ENCODE data around the gene TTLL6. TPM values are rescaled to one million over a fixed set of nuclear protein-coding genes. Genes with fewer than 3 reads are reported as not detected.
A peak's percentile ranks its signal among the peaks of the same experiment; 100 is the strongest.

Gene TTLL6
- total and polyA plus RNA-seq, 12 donors = under 0.01 to 2.0 (median 0.44) TPM; not detected in 4

- Histone ChIP-seq H3K27me3 (peaks cover 98% of the 10 kb centered on the region), H3K27ac (no peak overlapping the region), H3K36me3 (replicated peaks in 1 of 2) (no peaks in the 10 kb centered on the region), H3K4me1 (replicated peaks in 1 of 2) (peaks cover 0 to 6% of the 10 kb centered on the region in 2 donors), H3K4me3 (peak overlapping the region in 1 of 4 donors; percentile 13), H3K9me3 (replicated peaks in 1 of 3) (no peaks in the 10 kb centered on the region)
- DNase-seq = peak; percentile 82 to 94 (median 86)
- 13 to 21% (median 15%) methylated on average over 30 to 32 of the region's 32 CpGs for WGBS, 4 donors
- intact Hi-C loops (cut with DNase I) = loop anchor here (5.0 kb wide), 3 partner anchors 47 to 153 kb away; no protein-coding TSS in a partner anchor
- TF ChIP-seq CTCF (IDR thresholded peaks at IDR 0.05) (peak; percentile 42 to 71 (median 70)), POLR2A (IDR thresholded peaks at IDR 0.05) (no peak)
Observed at GRCh38 chr17:48724251-48725003, 92.6 kb downstream of the TTLL6 start.

DNA sequence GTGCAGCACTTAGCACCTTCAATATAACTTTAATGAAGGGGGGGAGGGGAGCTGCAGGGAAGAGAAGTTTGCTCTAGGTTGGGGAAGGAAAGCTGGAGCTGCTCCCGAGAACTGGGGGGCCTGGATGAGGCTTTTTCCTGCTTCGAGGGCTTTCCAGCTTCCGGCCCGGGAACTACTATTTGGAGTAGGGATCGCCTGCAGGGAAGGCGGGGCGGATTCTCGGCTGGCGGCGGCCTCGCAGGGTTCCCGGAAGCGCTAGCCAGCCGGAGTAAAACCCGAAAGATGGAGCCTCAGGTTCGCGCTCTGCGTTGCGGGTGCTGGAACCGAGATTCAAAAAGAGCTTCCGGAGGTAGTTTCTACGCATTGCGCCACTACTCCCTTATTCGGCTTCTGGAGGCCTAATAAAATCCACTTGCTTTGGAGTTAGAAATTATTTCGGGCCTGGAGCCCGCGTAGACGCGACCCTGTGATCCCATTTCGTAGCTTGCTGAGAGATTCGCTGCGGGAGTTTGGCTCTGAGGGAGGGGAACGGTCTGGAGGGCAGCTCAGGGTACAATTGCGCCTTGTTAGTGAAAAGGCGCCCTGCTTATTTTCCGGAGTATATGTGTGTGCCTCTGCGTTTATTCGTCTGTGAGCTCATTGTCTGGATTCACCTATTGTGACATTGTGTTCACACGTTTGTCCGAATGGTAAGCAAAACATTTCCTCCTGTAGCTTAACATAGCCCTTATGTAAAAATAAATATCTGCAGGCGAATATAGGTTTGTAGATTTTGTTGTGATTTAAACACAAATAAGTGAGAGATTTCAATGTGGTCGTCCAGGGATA lies 93.4 kb downstream of the TTLL6 start:
- Histone ChIP-seq H3K4me1 (replicated peaks in 1 of 2) (peaks cover 0 to 6% of the 10 kb centered on the region in 2 donors), H3K27me3 (peaks cover 100% of the 10 kb centered on the region), H3K27ac (no peak overlapping the region), H3K9me3 (replicated peaks in 1 of 3) (no peaks in the 10 kb centered on the region), H3K4me3 (no peak overlapping the region), H3K36me3 (replicated peaks in 1 of 2) (no peaks in the 10 kb centered on the region)
- 23 to 28% (median 25%) methylated on average over 39 to 42 of the region's 42 CpGs for WGBS, 4 donors
- intact Hi-C loops (cut with DNase I) = loop anchor here (5.0 kb wide), 2 partner anchors 46 to 69 kb away; no protein-coding TSS in a partner anchor
- TF ChIP-seq POLR2A (IDR thresholded peaks at IDR 0.05) (no peak), CTCF (IDR thresholded peaks at IDR 0.05) (no peak)
- DNase-seq = no peak

DNA sequence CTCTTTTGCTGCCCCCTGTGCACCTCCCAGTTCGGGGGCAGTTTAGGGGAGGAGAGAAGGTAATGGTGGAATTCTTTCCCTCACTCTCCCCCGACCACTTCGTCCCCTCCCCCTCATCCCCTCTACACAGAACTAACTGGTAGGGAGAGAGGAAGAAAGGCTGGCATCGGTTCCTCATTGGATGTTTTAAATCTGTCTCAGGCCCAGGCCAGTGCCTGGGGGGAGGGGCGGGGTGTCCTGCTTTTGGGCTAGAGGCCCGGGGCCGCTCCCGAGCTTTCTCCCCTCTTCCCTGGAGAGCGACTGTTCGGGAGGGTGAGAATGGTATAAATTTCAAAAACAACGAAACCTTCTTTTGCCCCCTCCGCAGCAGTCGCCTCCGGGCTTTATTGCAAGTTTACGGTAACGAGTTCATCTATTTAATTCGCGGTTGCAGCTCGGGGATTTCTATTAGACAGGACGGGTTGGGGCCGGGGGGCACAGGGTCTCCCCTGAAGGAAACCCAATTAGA lies 94.1 kb downstream of the TTLL6 start, which contains the start of gene PRAC2:
PRAC2 (plus strand) TSS at position 271 of the 508 bp plus-strand sequence. CDS start 1,226 bp downstream, outside the sequence.
- 6 to 12% (median 8%) methylated on average over 17 to 21 of the region's 21 CpGs for WGBS, 4 donors
- no peak for DNase-seq
- Histone ChIP-seq H3K4me3 (no peak within 1 kb of the TSS), H3K36me3 (replicated peaks in 1 of 2) (no peaks in the 10 kb centered on the region), H3K27ac (no peak within 1 kb of the TSS), H3K4me1 (replicated peaks in 1 of 2) (peaks cover 0 to 6% of the 10 kb centered on the region in 2 donors), H3K27me3 (peaks cover 99% of the 10 kb centered on the region), H3K9me3 (replicated peaks in 1 of 3) (no peaks in the 10 kb centered on the region)
- no peak for TF ChIP-seq POLR2A (IDR thresholded peaks at IDR 0.05)
- TF ChIP-seq CTCF (IDR thresholded peaks at IDR 0.05) = no peak
- intact Hi-C loops (cut with DNase I) = loop anchor here (5.0 kb wide), 2 partner anchors 46 to 69 kb away; no protein-coding TSS in a partner anchor
